SH-SY5Y (cell line): ENCODE results near the gene RSU1.

ENCODE experiments used
- GATA2 ChIP-seq: IDR thresholded peaks from 2 replicates; pipeline ENCODE4 v1.6.1; 2011; ENCODE audit warnings: mild to moderate bottlenecking, low read depth, low read length
- GATA3 ChIP-seq: IDR thresholded peaks from 2 replicates; pipeline ENCODE4 v1.6.1; 2011; ENCODE audit warnings: low read depth, mild to moderate bottlenecking, low read length, moderate library complexity

RSU1 gene

DNA sequence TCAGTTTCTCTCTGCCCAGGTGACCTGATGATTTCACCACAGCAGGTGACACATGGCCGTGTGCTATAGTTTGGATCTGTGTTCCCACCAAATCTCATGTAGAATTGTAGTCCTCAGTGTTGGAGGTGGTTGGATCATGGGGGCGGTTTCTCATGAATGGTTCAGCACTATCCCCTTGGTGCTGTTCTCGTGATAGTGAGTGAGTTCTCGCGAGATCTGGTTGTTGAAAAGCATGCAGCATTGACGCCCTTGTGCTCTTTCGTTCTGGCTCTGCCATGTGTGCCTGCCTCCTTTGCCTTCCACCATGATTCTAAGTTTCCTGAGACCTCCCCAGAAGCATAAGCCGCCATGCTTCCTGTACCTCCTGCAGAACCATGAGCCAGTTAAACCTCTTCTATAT is 210.3 kb downstream of the RSU1 start:
- TF ChIP-seq GATA2 (no peak), GATA3 (no peak)

DNA sequence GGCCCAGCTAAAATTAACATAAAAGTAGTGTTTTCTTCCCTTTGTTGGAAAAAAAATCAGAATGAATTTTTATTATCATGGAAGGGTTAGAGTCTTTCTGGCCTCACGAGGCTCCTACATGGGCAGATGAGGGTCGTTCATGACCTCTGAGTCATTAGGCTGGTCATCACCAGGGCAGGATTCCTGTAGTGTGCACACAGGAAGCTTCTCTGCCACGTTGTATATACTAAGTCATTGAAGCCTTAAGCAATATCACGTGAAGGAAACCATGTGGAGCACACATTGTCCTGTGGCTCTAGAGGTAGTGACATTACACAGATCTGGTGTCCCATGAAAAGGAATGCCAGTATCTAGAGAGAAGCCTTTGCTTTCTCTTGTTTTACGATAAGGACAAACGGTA is 210.8 kb downstream of the RSU1 start:
- TF ChIP-seq GATA2, result no peak
- no peak for TF ChIP-seq GATA3

DNA sequence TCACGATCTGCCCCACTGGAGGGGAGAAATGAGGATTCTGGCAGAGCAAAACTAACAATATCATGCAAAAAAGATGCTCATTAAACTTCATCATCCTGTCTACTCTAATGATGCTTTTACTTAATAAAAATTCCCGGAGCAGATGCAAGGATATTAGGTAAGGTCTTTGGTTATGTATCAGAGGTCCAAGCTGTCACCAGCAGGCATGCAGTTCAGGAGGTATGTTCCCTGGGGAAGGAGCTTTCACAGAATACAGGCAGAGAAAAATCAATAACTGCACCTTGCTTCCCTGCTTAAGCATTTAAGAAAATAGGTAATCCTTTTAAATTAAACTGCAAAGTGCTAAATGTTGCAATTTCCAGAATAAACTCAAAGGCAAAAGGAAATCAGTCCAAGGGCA is 213.9 kb downstream of the RSU1 start:
- TF ChIP-seq GATA3 (no peak), GATA2 (no peak)

DNA sequence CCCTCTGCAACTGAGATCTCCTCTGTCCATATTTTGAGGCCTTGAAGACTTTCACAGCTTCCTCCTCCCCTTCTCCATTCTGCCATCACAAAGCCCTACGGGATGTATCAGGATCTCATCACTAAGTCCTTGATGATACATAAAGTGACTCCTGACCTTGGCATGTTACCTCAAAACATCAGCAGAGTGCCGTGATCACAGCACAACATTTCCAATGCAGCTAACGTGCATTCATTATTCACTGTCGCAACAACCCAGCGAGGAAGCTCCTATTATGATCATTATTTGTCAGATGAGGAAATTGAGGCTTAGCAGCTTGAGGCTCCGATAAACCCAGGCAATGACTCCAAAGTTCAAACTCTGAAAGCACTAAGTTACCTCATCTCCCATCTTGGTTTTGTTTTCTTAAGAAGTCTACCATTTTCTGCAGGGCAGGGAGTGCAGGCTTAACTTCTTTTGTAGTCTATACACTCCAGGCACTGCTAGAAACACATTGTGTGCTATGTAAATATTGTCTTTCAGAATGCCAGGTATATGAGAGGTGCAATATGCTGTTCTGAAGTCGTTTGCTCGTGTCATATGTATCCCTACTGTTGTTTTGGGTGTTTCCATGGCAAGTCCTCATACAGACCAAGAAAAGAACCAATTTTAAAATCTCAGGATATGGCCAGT is 215.0 kb downstream of the RSU1 start:
- TF ChIP-seq GATA2 (no peak), GATA3 (no peak)

DNA sequence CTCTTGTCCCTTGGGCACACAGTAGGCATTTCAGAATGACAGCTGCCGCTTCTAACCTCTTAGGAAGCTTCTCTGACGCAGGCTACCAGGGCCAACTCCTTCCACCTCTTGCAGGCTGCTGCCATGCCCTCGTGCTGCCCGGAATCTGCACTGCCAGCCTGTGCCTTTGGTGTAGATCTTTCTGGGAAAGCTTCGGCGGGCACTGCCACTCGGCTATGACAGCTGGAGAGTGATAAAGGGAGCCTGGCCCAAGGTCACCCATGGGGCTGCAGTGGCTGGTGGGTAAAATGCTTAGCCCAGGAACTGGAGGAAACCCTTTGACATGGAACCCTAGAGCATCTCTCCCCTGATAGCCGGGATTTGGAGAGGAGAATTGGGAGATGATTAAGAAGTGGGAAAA is 217.6 kb downstream of the RSU1 start:
- TF ChIP-seq GATA3 (no peak), GATA2 (no peak)

DNA sequence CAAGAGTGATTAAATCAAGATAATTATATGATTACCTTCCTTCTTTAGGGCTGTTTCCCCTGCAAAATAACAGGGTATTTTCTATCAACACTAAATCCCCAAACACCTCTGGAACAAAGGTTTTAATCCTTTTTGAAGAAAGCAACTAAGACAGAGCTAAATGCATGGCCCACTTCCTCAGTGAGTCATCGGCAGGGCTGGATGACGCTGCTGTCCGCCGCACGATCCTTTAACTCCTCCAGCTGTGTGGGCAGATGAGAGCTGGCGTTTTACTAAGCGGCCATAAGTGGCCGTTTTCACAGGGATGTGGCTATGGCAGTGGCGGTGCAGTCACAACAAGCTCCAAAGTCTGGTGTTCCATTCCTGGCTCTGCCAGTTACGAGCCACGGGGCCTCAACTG is 219.6 kb downstream of the RSU1 start:
- TF ChIP-seq GATA2 (no peak), GATA3 (no peak)

DNA sequence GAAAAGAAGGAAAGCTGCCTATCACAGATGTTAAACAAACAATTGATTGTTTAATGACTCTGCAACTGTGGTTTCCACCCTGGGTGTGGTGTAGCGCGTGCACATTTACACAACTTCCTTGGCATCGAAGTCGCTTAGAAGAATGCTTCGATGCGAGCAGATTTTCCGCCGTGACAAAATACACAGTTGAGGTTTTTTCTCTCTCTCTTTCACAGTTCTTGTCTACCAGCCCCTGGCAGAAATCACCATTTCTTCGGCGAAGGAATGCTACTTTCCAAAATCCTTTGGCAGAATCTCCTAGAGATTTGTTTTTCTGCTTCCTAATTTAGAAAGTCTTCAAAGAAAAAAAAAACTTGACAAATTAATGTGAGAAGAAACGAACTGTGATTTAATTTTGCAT is 224.8 kb downstream of the RSU1 start:
- TF ChIP-seq GATA2 (no peak), GATA3 (no peak)

DNA sequence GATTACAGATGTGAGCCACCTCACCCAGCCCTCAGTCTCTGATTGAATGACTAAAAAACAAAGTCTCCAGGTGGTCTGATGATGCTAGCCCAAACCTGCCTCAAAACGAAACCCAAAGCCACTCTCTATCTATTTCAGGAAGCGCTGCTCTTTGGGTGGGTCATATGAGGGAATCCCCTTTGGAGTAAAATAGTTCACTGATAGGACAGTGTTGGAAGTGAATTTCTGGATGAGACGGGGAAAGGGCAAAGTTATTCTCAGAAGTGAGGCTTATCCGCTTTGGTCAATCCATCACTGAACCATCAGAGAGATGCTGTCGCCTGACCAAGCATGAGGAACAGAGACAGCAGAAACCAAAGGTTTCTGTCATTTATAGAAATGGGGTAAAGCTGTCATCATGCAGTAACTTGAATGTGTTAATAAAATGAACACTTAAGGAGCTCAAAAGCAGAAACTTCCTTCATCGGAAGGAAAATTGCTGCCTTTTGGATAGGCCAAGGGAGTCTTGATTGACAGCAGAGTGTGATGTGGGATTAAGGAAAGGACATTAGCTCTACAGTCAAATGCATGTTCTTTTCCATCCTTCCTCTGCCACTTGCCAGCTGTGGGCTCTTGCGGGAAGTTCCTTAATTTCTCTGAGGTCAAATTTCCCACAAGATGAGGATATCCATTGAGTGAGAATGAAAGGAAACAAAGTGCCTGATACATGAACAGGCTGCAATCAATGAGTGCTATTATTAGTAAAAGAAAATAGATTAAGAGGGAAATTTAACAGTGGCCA is 230.7 kb downstream of the RSU1 start:
- no peak for TF ChIP-seq GATA3
- TF ChIP-seq GATA2, result no peak

DNA sequence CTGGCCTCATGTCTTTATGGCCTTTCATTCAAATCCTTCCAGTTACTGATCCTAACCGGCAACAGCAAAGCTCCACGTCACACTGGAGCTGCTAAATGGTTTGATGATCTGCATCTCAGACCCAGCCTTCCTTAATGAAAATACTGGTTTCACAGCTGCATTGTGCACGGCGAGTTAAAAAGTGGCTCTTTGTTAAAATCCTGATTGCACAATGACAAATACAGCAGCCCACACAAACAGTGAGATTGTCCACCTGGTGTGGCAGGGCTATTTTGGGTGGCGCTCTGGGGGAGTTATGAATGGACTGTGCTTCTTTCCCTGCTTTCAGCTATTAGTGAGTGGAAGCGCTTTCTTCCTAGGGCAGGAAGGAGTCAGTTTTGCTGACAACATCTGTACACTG is 232.1 kb downstream of the RSU1 start:
- TF ChIP-seq GATA2 (no peak), GATA3 (no peak)

DNA sequence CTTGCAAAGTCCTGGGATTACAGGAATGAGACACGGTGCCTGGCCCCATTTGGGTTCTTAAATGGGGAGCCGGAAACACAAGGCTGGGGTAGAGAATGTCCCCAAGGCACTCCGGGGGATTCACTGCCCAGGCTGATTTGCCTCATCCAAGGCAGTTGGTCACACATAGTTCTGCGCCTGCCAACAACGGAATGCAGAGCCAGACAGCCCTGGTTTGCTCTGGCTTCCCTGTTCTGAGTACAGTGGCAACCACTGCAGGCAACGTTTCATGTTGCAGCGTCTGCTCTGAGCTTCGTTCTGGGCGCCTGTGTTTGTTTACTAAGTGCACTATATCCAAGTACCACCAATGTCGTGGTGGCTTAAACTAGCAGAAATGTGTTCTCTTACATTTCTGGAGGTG is 233.8 kb downstream of the RSU1 start:
- TF ChIP-seq GATA2 (no peak), GATA3 (no peak)

DNA sequence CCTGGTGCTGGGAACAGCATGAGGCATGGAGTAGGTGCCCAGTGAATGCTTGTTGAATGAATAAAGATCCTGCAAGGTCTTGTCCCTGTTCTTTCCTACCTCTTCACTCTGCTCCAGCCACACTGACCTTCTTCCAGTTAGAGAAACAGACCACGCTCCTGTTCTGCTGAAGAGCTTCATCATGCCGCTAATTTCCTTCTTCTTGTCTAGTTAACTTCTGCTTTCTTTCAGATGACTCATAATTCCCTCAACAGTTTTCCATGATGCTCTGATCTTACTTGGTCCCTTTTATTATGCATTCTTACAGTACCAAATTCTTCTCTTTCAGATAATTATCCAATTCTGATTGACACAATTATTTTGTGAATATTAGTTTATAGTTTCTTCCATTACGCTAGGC is 236.0 kb downstream of the RSU1 start:
- TF ChIP-seq GATA2 (no peak), GATA3 (no peak)

DNA sequence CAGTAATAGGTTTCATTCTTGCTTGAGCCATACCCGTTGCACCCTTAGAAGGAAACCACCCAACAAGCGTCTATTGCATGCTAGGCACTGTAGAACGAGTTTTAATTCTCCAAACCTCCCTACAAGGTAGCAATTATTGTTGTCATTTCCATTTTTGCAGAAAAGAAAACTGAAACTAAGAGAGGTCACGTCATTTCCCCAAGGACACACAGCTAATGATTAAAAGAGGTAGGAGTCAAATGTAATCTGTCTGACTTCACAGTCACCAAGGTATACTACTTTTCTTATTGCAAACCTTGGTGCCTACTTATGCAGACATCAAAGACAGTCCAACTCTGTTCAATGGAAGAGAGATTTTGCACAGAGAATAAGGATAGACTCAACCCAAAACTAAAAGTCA is 246.5 kb downstream of the RSU1 start:
- TF ChIP-seq GATA2 (no peak), GATA3 (no peak)

DNA sequence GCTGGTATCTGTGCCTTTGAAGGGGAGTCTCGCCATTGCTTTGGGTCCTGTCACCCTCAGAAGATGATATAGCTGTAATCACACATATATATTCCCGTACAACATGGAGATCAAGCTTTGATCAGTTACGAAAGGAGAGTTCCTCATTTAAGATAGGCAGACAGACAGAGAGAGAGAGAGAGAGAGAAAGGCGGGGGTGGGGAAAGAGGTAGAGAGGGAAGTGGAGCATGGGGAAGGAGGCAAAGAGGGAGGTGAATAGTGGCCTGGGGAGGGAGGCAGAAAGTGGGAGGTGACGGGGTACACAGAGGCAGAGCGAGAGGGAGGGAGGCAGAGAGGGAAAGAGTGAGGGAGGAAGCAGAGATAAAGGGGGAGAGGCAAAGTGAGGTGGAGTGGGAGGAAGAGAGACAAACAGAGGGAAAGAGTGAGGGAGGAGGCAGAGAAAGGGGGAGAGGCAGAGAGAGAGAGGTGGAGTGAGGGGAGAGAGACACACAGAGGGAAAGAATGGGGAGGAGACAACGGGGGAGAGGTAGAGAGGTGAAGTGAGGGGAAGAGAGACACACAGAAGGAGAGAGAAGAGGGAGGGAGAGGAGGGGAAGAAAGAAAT is 250.9 kb downstream of the RSU1 start:
- TF ChIP-seq GATA3, result no peak
- TF ChIP-seq GATA2, result no peak

DNA sequence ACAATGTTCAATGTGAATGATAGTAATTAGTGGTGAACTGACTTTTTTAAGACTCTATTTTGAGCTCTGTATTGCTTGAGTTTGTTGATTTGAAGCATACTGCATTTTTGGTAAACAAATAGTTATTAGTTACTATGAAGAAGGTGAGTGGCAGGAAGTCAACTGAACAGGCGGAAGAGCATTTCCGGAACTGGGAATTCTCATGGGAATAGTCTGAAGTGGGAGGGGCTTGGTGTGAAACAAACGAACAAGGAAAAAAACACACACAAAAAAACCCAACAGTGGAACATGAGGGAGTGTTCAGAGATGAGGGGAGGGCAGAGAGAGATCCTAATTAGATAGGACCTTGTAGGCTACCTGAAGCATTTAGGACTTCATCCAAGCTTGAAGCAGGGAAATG is 251.6 kb downstream of the RSU1 start:
- TF ChIP-seq GATA2 (no peak), GATA3 (no peak)

DNA sequence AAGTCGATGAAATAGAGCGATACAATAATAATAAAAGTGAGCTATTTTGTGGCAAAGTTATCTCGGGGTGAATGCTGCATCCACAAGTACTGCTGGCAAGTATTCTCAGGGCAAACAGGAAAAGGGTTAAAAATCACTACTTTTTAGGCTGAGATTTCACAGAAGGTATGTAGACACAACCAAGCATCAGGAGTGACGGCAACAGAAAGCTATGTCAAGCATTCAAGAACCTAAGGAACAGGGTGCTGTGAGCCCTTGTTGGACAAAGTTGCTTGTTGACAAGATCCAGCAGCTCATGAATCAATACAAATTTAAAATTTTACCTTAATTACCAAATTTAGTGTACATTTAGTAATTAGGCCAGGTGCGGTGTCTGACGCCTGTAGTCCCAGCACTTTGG is 254.3 kb downstream of the RSU1 start:
- TF ChIP-seq GATA3 (no peak), GATA2 (no peak)

DNA sequence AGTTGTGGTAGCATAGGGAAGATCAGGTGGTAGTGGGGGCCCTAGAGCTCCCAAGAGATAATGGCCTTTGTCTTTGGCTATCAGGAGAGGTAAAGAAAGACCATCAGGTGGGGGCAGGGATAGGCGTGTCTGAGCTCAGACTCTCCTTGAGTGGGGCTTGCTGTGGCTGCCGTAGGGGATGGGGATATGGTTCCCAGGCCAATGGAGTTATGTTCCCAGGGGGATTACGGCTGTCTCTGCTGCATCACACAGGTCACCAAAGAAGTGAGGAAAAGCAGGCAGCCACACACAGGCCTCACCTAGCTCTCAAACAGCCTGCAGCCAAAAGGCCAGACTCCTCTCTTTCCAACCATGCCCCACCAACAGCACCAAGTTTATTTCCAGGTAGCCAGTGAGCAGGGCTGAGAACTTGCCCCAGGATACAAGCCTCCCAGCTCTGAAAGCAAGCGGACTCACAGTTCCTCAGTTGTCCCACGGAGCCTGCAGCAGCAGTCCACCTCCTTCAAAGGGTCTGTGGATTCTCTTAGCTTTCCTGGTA is 257.9 kb downstream of the RSU1 start:
- TF ChIP-seq GATA3, result no peak
